GM12892 (cell line): ENCODE data around the gene PRIMA1.

Experiments used
- DNase-seq: peaks from one replicate; pipeline ENCODE4 v3.0.0; 2011; ENCODE audit not compliant: insufficient read length
- FAIRE-seq: peaks from 2 replicates; lab custom pipeline; 2011; peaks lifted over from hg19 to GRCh38; lab: Jason Lieb, UNC
- POLR2A ChIP-seq: IDR thresholded peaks from 2 replicates; pipeline ENCODE4 v1.6.1; 2011; ENCODE audit warnings: low read depth, low read length, control low read depth
- POLR2AphosphoS5 ChIP-seq: IDR thresholded peaks from 2 replicates; pipeline ENCODE4 v1.6.1; 2011; ENCODE audit warnings: low read depth, low read length, control low read depth
- TAF1 ChIP-seq: IDR thresholded peaks from 2 replicates; pipeline ENCODE4 v1.6.1; 2011; ENCODE audit warnings: low read depth, mild to moderate bottlenecking, control low read depth, low read length, borderline replicate concordance

PRIMA1 gene

DNA sequence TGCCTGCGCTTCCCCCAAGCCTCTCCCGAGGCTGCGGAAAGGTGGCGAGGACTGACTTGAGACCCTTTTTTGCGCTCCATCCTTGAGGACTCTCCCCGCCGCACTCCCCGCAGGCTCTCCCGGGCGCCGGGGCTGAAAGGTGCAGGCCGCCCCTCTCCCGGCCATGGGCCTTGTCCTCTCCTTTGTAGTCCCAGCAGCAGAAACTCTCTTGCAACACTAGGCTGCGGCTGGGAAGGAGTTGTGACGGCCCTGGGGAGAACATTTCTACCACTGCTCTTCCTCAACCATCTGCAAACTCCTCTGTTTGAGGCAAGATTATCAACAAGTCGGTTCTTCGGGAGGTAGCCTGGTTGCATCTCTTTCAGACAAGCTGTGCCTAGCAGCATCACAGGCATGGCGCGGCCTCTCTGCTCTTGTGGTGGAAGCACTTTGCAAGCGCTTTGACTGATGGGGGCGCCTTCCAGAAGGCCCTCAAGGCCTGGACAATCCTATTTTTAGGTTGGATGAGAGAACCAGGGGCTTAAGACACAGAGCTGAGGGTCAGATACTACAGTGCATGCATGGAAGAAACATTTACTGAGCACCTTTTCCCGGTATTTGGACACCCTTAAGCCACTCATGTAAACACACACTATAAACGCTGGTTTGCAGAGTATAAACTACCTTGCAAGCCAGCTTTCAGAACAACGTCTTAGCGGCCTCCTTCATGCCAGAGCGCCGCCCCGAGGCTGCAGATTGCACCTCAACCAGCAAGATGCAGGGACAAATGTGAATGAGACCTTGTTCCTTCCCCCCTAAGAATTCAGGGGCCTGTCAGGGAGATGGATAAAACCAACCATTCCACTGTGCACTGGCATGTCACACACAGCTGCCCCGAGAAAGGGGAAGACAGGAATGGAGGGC lies 1.2 kb upstream of the PRIMA1 start:
- FAIRE-seq, result no peak

DNA sequence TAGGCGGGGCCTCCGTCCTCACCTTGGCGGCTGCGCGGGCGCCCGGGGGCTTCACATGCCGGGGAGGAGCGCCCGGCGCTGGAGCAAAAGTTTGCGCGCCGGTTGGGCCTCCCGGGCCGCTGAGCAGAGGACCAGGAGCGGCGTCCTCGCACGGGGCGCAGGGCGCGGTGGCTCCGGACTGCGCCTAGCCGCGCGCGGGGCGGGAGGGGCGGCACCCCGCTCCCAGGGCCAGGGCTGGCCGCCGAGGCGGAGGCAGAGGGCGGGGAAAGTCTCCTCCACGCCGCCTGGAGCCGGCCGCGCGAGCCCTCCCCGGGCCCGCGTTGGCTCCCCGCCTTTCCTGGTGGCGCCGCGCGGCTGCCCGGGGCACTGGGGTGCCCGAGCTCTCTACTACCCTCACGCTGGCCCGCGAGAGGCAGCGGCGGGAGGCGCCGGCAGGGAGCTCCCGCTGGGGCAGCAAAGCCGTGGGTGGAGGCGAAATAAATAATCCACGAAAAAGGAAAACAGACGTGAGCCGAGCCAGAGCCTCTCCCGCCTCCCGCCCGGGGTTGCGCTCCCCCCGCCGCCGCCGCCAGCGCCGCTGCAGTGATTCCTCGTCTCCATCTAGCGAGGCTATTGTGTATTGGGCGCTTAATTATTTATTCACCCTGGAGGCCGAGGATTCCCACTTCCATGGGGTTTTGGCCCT lies 400 bp upstream of the PRIMA1 start:
- FAIRE-seq (no peak), DNase-seq (no peak)
- TF ChIP-seq TAF1, result no peak
- TF ChIP-seq POLR2AphosphoS5, result no peak
- TF ChIP-seq POLR2A, result no peak

More for the DNA sequence above, 1.2 kb upstream of the PRIMA1 start:
- TF ChIP-seq POLR2A (no peak), POLR2AphosphoS5 (no peak), TAF1 (no peak)
- no peak for DNase-seq

DNA sequence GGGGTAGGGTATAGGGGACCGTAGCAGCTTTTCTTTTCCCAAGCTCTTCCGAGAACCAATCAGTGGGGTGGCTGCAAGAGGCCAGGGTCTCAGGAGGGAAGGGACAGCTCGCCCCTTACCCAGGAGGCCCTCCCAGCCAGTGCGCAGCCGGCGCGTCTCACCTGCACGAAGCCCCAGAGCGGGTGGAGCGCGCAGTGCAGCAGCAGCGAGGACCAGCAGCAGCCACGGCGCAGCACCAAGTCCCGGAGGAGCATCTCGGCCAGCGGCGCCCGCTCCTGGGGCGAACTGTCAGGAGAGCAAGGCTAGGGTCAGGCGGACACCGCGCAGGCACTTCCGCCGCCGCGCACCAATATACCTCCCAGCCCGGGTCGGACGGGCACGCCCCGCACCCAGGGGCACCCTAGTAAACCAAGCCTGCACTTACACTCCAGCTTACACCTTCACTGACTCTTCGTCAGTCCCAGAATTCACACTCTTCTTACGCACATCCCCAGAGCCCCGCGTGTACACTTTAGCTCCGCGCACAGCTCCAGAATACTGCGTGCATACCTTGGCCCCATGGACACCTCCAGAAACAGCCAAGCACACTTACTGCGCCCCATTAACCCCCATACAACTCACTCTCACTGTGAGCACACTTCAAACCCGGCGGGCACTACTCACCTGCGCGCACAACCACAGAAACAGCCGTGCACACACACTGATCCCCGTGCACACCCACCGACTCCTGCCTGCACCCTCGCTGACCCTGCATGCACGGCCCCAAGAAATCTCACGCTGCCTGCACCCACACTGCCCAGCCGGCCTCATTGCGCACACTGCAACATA lies 606 bp downstream of the PRIMA1 start:
- DNase-seq (no peak), FAIRE-seq (no peak)
- TF ChIP-seq TAF1 (no peak), POLR2A (no peak), POLR2AphosphoS5 (no peak)

DNA sequence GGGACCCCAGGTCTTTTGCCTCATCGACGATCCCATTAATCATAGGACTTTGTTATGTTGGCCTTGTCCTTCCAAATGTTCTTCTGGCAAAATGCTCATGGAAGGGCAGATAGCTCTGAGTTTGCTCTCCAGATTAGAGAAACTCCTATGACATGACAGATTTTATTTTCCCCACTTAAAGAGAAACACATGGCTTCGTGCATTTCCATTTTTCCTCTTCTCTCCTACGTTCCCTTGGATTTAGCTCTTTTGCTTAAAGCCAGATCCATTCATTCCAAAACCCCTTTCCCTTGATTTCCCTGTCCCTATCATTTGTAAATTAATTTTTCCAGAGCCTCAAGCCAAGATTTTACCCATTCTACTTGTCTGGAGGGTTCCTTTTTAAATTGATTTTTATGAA lies 2.9 kb downstream of the PRIMA1 start:
- FAIRE-seq, result no peak
- TF ChIP-seq POLR2AphosphoS5, result no peak
- no peak for TF ChIP-seq POLR2A
- TF ChIP-seq TAF1, result no peak
- DNase-seq, result no peak

DNA sequence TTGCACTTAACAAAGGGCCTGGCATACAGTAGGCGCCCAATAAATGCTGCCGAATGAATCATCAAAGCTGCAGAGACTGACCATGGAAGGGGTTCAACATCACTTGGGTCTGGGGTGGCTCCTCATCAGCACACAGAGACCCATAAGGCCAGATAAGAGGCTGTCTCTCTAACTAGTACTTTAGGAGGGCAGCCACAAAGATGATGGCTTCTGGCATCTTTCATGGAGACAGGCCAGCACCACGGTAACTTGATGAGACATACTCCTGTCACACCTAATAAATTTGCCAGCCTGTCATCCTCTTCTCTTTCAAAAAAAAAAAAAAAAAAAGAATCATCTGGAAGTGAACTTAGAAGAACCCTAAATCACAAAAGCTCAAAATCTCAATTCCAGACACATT lies 3.4 kb downstream of the PRIMA1 start:
- DNase-seq, result no peak
- TF ChIP-seq POLR2A (no peak), TAF1 (no peak), POLR2AphosphoS5 (no peak)
- FAIRE-seq, result no peak

DNA sequence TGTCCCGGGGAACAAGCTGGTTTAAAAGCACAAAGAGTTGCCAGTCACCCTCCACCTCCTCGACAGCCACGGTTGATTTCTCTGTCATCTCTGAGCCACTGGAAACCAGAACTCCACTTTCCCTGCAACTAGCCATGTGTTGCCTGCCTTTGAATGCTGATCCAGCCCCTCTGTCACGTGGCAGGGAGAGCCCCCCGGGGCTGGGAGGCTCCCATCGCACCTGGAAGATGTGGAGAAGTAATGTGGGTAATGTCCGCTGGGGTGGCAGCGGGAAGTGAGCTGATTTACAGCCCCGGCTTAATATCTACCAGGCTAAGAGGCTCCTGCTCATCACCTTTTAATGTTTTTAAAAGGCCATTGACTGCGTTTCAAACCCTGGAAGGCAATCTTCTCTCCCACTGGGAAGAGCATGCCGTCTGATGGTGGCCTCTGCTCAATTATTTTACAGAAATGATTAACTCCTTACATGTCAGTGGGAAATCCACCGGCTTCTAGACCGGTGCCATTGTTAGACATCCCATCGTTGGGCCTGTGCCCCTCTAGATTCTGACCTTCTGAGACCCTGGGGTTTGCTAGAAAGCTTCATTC lies 7.4 kb downstream of the PRIMA1 start:
- no peak for DNase-seq
- FAIRE-seq, result no peak
- TF ChIP-seq TAF1 (no peak), POLR2A (no peak)

DNA sequence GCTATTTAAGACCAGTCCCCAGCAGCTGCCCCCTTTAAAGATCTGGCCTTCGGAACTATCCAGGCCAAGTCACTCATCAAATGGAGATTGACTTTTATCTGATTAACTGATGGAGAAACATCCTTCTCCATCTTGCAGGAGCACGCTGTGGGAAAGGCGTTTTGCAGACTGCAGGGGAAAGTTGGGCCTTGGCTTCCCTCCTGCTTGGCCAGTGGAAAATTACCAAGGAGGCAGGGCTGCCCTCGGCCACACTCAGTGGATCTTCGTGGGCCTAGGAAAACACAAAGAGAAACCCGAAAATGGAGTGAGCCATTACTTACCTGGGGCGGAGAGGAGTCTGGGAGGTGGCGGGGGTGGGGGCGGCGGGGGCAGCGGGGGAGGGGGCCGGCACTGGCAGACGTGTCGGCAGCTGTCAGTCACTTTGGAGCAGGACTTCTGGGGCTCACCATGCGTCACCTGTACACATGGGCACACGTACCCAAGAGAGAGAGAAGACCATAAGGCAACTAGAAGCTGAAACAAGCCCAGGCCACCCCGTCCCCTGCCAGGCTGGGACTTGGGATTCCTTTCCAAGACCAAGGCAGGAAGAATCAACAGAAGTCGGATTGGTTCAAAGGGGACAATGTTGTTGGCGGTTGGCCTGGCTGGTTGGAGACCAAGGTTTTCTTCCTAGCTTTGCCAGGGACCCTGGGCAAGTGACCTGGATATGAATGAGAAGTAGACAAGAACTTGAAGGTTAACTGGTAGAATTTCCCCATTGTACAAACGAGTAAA lies 9.2 kb downstream of the PRIMA1 start:
- no peak for FAIRE-seq
- no peak for TF ChIP-seq POLR2AphosphoS5
- TF ChIP-seq TAF1, result no peak
- no peak for TF ChIP-seq POLR2A
- DNase-seq, result no peak

DNA sequence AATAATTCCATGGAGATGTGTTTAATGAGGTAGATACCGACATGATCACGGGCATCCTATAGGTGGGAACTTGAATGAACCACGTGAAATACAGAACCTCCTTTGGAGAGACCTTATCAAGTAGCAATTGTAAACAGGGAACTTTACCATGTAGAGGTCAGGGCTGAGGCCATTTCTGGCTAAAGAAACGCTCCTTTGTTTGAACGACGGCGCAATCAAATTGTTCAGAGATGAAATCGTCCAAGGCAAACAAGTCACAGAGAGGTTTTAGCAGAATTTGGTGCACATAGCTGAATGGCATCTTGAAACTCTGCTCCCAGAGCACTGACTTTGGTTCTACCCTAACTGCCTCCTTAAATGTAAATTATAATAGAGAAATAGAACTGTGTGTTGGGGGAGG lies 9.8 kb downstream of the PRIMA1 start:
- no peak for FAIRE-seq
- DNase-seq, result no peak

DNA sequence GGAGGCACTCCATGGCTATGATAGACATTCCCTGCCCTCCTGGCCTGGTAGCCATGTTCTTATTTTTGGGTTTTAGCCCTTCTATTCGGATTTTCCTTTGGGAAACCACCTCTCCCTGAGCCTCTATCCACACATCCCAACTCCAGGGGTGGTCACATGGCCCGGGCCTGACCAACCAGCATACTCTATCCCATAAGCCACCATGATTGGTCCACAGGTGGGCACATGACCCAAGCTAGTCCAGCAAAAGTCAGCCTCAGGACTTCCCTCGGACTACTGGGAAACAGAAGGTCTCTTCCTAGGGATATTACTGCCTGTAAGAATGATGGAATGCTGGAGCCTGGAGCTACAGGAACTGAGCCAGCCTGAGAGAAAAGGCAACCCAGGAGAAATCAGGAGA lies 12.5 kb downstream of the PRIMA1 start:
- no peak for DNase-seq
- no peak for FAIRE-seq
- TF ChIP-seq POLR2A, result no peak
- TF ChIP-seq POLR2AphosphoS5, result no peak
- no peak for TF ChIP-seq TAF1

More for the DNA sequence above, 9.8 kb downstream of the PRIMA1 start:
- TF ChIP-seq TAF1, result no peak
- TF ChIP-seq POLR2AphosphoS5, result no peak
- TF ChIP-seq POLR2A, result no peak

DNA sequence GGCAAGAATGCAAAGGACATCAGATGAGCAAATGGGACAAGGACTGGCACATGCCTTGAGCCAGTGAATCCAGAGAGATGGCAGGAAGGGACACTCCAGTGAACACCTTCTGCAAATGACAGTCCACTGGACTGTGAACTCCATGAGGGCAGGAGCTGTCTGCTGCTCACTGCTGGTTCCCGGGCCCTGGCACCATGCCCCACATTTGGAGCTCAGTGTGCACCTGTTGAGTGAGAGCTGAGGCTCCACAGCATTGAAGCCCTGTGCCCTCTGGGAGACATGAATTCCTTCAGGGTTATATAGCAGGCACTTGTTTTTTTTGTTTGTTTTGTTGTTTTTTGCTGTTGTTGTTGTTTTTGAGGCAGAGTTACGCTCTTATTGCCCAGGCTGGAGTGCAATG lies 13.1 kb downstream of the PRIMA1 start:
- no peak for FAIRE-seq
- no peak for TF ChIP-seq POLR2AphosphoS5
- TF ChIP-seq POLR2A, result no peak
- no peak for TF ChIP-seq TAF1
- no peak for DNase-seq
